Thoracic aorta (tissue), 2 donors: ENCODE data around the gene PNPLA1. TPM values are rescaled to one million over a fixed set of nuclear protein-coding genes. Genes with fewer than 3 reads are reported as not detected.

Experiments
- ATAC-seq: fragments of 150-250 bp; one replicate; pipeline ENCODE4 v1.8.0; 2017; ENCODE audit warnings: low read depth; ENCODE audit not compliant: insufficient number of reproducible peaks, low FRiP score
- DNase-seq: peaks from one replicate; pipeline ENCODE4 v3.0.0-alpha.2; 2020; ENCODE audit warnings: low spot score
- H3K27ac ChIP-seq, 2 donors: fragments of 200-600 bp; sonication (generic); 1 replicate in 1 of 2; 2 replicates in 1 of 2; pipeline ENCODE4 v1.5.1; 2016; ENCODE audit warnings: mild to moderate bottlenecking in 2 of 2, moderate library complexity in 2 of 2
- H3K27me3 ChIP-seq: fragments of 200-600 bp; sonication (generic); replicated peaks from 2 replicates; pipeline ENCODE4 v1.6.0; 2016; ENCODE audit warnings: mild to moderate bottlenecking; ENCODE audit not compliant: insufficient read depth
- H3K36me3 ChIP-seq: fragments of 200-600 bp; sonication (generic); one replicate; pipeline ENCODE4 v1.5.1; 2016
- H3K4me1 ChIP-seq, 2 donors: fragments of 200-600 bp; sonication (generic); 1 replicate in 1 of 2; 2 replicates in 1 of 2; pipeline versions ENCODE4 v1.5.1 to v1.6.0; 2016; ENCODE audit warnings: low read depth in 2 of 2, mild to moderate bottlenecking in 1 of 2; ENCODE audit not compliant: control insufficient read depth in 1 of 2
- H3K4me3 ChIP-seq: fragments of 200-600 bp; sonication (generic); 2 replicates; pipeline ENCODE4 v1.5.1; 2016; ENCODE audit warnings: mild to moderate bottlenecking
- H3K9me3 ChIP-seq: fragments of 200-600 bp; sonication (generic); 2 replicates; pipeline ENCODE4 v1.5.1; 2016
- total RNA-seq, 2 donors: library from RNA; depleted of rRNA; stranded (reverse); fragments of >200 nt; gene quantifications; one replicate each; pipeline versions ENCODE4 v1.1.0 to v1.2.3, GENCODE V29; 2016
- TF ChIP-seq, protein P1 (sequence below): fragments of 200-600 bp; sonication (generic); IDR thresholded peaks from one replicate; pipeline ENCODE4 v1.5.1; 2019; ENCODE audit warnings: antibody characterized with exemption

PNPLA1 gene
- total RNA-seq, 2 donors from 2014 or later = not detected

GRCh38 chr6:36224918-36225461, 44.9 kb upstream of the PNPLA1 start:
- Histone ChIP-seq H3K27me3 (no peaks in the 10 kb centered on the region), H3K4me1 (no peaks in the 10 kb centered on the region), H3K27ac (no peak overlapping the region), H3K36me3 (peaks cover 44% of the 10 kb centered on the region), H3K9me3 (no peaks in the 10 kb centered on the region), H3K4me3 (no peak overlapping the region)
- ATAC-seq (no peak), DNase-seq (no peak)
- TF ChIP-seq, protein P1, sequence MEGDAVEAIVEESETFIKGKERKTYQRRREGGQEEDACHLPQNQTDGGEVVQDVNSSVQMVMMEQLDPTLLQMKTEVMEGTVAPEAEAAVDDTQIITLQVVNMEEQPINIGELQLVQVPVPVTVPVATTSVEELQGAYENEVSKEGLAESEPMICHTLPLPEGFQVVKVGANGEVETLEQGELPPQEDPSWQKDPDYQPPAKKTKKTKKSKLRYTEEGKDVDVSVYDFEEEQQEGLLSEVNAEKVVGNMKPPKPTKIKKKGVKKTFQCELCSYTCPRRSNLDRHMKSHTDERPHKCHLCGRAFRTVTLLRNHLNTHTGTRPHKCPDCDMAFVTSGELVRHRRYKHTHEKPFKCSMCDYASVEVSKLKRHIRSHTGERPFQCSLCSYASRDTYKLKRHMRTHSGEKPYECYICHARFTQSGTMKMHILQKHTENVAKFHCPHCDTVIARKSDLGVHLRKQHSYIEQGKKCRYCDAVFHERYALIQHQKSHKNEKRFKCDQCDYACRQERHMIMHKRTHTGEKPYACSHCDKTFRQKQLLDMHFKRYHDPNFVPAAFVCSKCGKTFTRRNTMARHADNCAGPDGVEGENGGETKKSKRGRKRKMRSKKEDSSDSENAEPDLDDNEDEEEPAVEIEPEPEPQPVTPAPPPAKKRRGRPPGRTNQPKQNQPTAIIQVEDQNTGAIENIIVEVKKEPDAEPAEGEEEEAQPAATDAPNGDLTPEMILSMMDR = no peak

DNA sequence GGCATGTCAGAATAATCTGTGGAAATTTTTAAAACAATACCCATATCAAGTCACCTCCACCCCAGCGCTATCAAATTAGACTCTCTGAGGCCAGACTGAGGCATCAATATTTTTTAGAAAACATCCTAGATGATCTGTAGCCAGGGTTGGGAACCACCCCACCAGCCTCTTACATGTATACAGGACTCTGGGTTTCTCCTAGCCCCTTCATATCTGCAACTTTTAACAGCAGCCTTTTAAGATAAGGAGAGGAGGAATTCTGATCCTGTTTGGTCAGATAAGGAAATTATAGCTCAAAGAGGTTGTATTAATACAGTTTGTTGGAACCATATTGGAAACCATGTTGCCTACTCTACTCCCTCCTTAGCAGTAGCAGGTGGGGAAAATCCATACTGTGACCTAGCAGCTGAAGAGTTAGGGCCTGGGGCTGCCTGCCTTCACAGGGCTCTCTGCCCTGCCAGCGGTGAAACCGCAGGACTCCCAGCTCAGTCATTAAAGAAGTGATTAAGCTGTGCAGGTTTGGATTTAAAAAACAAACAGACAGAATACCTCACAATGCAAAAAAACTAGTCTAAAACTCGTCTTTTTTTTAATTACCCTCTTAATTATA, 43.3 kb upstream of the PNPLA1 start:
- no peaks in the 10 kb centered on the region for H3K9me3 ChIP-seq
- no peak overlapping the region for H3K27ac ChIP-seq
- H3K4me3 ChIP-seq = no peak overlapping the region
- ATAC-seq (no peak), DNase-seq (no peak)
- peaks cover 53% of the 10 kb centered on the region for H3K36me3 ChIP-seq
- TF ChIP-seq, protein P1 = no peak
- no peaks in the 10 kb centered on the region for H3K4me1 ChIP-seq
- H3K27me3 ChIP-seq = no peaks in the 10 kb centered on the region

- H3K4me3 ChIP-seq = no peak overlapping the region
- H3K27me3 ChIP-seq = no peaks in the 10 kb centered on the region
- H3K4me1 ChIP-seq = no peaks in the 10 kb centered on the region
- H3K36me3 ChIP-seq = peaks cover 46% of the 10 kb centered on the region
- H3K9me3 ChIP-seq = no peaks in the 10 kb centered on the region
- DNase-seq = no peak
- TF ChIP-seq, protein P1 = no peak
- H3K27ac ChIP-seq = no peak overlapping the region
- ATAC-seq = no peak
These were observed 42.3 kb upstream of the PNPLA1 start for GRCh38 chr6:36227379-36228228.

GRCh38 chr6:36229223-36229622, 40.6 kb upstream of the PNPLA1 start:
- Histone ChIP-seq H3K27ac (no peak overlapping the region), H3K4me3 (no peak overlapping the region), H3K36me3 (peaks cover 49% of the 10 kb centered on the region), H3K4me1 (no peaks in the 10 kb centered on the region), H3K9me3 (no peaks in the 10 kb centered on the region), H3K27me3 (no peaks in the 10 kb centered on the region)
- no peak for ATAC-seq
- no peak for DNase-seq
- TF ChIP-seq, protein P1 = no peak

DNA sequence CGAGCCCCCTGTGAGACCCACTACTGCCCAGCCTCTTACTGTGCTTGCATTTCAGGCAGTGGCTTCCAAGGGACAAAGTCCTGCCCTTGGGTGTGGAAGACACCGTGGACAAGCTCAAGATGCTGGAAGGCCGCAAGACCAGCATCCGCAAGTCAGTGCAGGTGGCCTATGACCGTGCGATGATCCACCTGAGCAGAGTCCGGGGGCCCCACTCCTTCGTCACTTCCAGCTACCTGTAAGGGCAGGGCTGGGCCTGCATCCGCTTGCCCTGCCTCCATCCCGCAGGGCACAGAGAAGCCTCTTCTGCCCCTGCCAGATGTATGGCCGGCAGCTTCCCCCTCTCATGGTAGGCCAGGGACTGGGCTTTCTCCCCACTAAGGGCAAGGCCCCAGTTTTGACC, 39.5 kb upstream of the PNPLA1 start:
- Histone ChIP-seq H3K27me3 (no peaks in the 10 kb centered on the region), H3K4me1 (no peaks in the 10 kb centered on the region), H3K4me3 (no peak overlapping the region), H3K36me3 (peaks cover 45% of the 10 kb centered on the region), H3K9me3 (no peaks in the 10 kb centered on the region), H3K27ac (no peak overlapping the region)
- DNase-seq (no peak), ATAC-seq (no peak)
- TF ChIP-seq, protein P1 = no peak
